SK-N-SH (cell line): ENCODE results near the gene MYO15A.

ENCODE experiments used
- EP300 ChIP-seq, 2 experiments: IDR thresholded peaks; 2 replicates each; pipeline versions ENCODE4 v1.4.0 to v1.6.1; 2012; ENCODE audit warnings: borderline replicate concordance in 1 of 2, low read depth in 1 of 2, low read length in 1 of 2
- FOXJ3 ChIP-seq: sonication (generic); formaldehyde crosslinking; IDR thresholded peaks from 2 replicates; pipeline ENCODE4 v1.5.1; 2020; ENCODE audit warnings: mild to moderate bottlenecking, missing genetic modification reagents
- FOXM1 ChIP-seq: IDR thresholded peaks from 2 replicates; pipeline ENCODE4 v1.4.0; 2012; ENCODE audit warnings: low read depth, mild to moderate bottlenecking
- GABPA ChIP-seq: IDR thresholded peaks from 2 replicates; pipeline ENCODE4 v1.4.0; 2012; ENCODE audit warnings: low read depth, mild to moderate bottlenecking
- GATA2 ChIP-seq: sonication (generic); formaldehyde crosslinking; IDR thresholded peaks from 2 replicates; pipeline ENCODE4 v1.5.0; 2020; ENCODE audit warnings: mild to moderate bottlenecking, missing genetic modification reagents
- POLR2AphosphoS5 ChIP-seq: IDR thresholded peaks from 2 replicates; pipeline ENCODE4 v1.6.1; 2012; ENCODE audit warnings: low read depth, low read length
- RAD21 ChIP-seq: IDR thresholded peaks from 2 replicates; pipeline ENCODE4 v1.6.1; 2012; ENCODE audit warnings: mild to moderate bottlenecking, low read length
- RXRA ChIP-seq: IDR thresholded peaks from 2 replicates; pipeline ENCODE4 v1.4.0; 2012; ENCODE audit warnings: low read depth, mild to moderate bottlenecking, borderline replicate concordance
- SIN3A ChIP-seq: IDR thresholded peaks from 2 replicates; pipeline ENCODE4 v1.6.1; 2012; ENCODE audit warnings: low read depth, mild to moderate bottlenecking, low read length, moderate library complexity, borderline replicate concordance
- TEAD4 ChIP-seq: IDR thresholded peaks from 2 replicates; pipeline ENCODE4 v1.4.0; 2012; ENCODE audit warnings: mild to moderate bottlenecking, borderline replicate concordance; ENCODE audit not compliant: insufficient read depth
- USF1 ChIP-seq: IDR thresholded peaks from 2 replicates; pipeline ENCODE4 v1.4.0; 2012; ENCODE audit warnings: low read depth, borderline replicate concordance
- TF ChIP-seq, protein P1 (sequence below): fragments of 200-600 bp; sonication (generic); IDR thresholded peaks from 2 replicates; pipeline ENCODE4 v1.6.1; 2017; ENCODE audit warnings: antibody characterized with exemption, mild to moderate bottlenecking, moderate library complexity
- TF ChIP-seq, protein P2 (sequence below): IDR thresholded peaks from 2 replicates; pipeline ENCODE4; 2012
- TF ChIP-seq, protein P3 (sequence below): IDR thresholded peaks from 2 replicates; pipeline ENCODE4 v1.4.0; 2012; ENCODE audit warnings: low read depth

DNA sequence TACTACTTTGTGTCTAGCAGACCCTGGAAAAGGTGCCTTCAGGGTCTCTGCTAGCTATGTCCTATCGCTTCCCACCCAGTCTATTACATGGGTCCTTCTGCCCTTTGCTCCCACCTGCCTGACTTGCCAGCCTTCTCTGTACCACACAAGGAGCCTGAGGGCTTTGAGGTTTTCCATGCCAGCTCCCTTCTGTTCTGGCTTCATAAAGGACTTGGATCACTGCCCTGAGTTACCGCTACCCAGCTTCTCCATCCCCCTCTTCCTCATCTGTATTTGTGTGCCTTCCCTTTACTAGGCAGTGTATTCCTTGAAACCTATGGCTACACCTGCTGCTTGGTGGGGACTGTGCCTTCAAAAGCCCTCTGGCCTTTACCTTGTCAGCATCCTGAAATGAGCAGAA, 97.3 kb downstream of the MYO15A start:
- TF ChIP-seq, protein P1, sequence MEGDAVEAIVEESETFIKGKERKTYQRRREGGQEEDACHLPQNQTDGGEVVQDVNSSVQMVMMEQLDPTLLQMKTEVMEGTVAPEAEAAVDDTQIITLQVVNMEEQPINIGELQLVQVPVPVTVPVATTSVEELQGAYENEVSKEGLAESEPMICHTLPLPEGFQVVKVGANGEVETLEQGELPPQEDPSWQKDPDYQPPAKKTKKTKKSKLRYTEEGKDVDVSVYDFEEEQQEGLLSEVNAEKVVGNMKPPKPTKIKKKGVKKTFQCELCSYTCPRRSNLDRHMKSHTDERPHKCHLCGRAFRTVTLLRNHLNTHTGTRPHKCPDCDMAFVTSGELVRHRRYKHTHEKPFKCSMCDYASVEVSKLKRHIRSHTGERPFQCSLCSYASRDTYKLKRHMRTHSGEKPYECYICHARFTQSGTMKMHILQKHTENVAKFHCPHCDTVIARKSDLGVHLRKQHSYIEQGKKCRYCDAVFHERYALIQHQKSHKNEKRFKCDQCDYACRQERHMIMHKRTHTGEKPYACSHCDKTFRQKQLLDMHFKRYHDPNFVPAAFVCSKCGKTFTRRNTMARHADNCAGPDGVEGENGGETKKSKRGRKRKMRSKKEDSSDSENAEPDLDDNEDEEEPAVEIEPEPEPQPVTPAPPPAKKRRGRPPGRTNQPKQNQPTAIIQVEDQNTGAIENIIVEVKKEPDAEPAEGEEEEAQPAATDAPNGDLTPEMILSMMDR = no peak
- no peak for TF ChIP-seq RXRA
- no peak for TF ChIP-seq FOXM1
- no peak for TF ChIP-seq USF1
- no peak for TF ChIP-seq GATA2 (CRISPR knock-in tag)
- TF ChIP-seq POLR2AphosphoS5 = no peak
- TF ChIP-seq EP300 (IDR thresholded peaks at IDR 0.05; ENCODE audit: borderline replicate concordance in 1 of 2, low read depth in 1 of 2, low read length in 1 of 2) = no peak
- TF ChIP-seq, protein P2, sequence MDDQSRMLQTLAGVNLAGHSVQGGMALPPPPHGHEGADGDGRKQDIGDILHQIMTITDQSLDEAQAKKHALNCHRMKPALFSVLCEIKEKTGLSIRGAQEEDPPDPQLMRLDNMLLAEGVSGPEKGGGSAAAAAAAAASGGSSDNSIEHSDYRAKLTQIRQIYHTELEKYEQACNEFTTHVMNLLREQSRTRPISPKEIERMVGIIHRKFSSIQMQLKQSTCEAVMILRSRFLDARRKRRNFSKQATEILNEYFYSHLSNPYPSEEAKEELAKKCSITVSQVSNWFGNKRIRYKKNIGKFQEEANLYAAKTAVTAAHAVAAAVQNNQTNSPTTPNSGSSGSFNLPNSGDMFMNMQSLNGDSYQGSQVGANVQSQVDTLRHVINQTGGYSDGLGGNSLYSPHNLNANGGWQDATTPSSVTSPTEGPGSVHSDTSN = no peak
- no peak for TF ChIP-seq RAD21
- no peak for TF ChIP-seq SIN3A
- TF ChIP-seq, protein P3, sequence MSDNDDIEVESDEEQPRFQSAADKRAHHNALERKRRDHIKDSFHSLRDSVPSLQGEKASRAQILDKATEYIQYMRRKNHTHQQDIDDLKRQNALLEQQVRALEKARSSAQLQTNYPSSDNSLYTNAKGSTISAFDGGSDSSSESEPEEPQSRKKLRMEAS = no peak
- no peak for TF ChIP-seq TEAD4
- no peak for TF ChIP-seq GABPA
- TF ChIP-seq FOXJ3 (CRISPR knock-in tag) = no peak
